ENCODE data around the gene KCNQ1. TPM values are rescaled to one million over a fixed set of nuclear protein-coding genes. Genes with fewer than 3 reads are reported as not detected.

KCNQ1 gene
- total RNA-seq, 2 experiments from 2014 or later: 4.3 to 9.2 TPM

- Mint-ChIP-seq H3K9me3 (ENCODE audit: low read depth) (no peaks in the 10 kb centered on the region), H3K4me1 (no peaks in the 10 kb centered on the region), H3K36me3 (no peaks in the 10 kb centered on the region), H3K27ac (no peak overlapping the region), H3K4me3 (no peak overlapping the region), H3K27me3 (no peaks in the 10 kb centered on the region)
- DNase-seq (no peak), ATAC-seq (no peak)
- CTCF ChIA-PET: interaction anchor here (1.5 to 12.4 kb wide), 5 partner anchors 22 to 255 kb away, joined by 5 to 432 read pairs (median 18); partner anchors contain the start of genes C11orf21, TSPAN32 and TSSC4
These were observed 22.2 kb upstream of the KCNQ1 start for GRCh38 chr11:2422461-2423156.

GRCh38 chr11:2423157-2424025, 21.4 kb upstream of the KCNQ1 start:
- H3K9me3 Mint-ChIP-seq (ENCODE audit: low read depth): no peaks in the 10 kb centered on the region
- no peaks in the 10 kb centered on the region for H3K4me1 Mint-ChIP-seq
- H3K27me3 Mint-ChIP-seq: no peaks in the 10 kb centered on the region
- no peak overlapping the region for H3K27ac Mint-ChIP-seq
- ATAC-seq (no peak), DNase-seq (no peak)
- H3K36me3 Mint-ChIP-seq: no peaks in the 10 kb centered on the region
- H3K4me3 Mint-ChIP-seq: no peak overlapping the region
- CTCF ChIA-PET: interaction anchor here (0.8 to 12.4 kb wide), 6 partner anchors 19 to 272 kb away, joined by 3 to 432 read pairs (median 4); partner anchors contain the start of genes C11orf21, TSPAN32 and TSSC4

- DNase-seq (no peak), ATAC-seq (no peak)
- CTCF ChIA-PET: interaction anchor here (1.3 to 12.4 kb wide), 3 partner anchors 108 to 230 kb away, joined by 3 to 432 read pairs (median 82); partner anchors contain the start of genes C11orf21 and TSPAN32
- Mint-ChIP-seq H3K9me3 (ENCODE audit: low read depth) (no peaks in the 10 kb centered on the region), H3K27me3 (no peaks in the 10 kb centered on the region), H3K36me3 (no peaks in the 10 kb centered on the region), H3K27ac (no peak overlapping the region), H3K4me3 (no peak overlapping the region), H3K4me1 (no peaks in the 10 kb centered on the region)
These were observed 19.9 kb upstream of the KCNQ1 start for GRCh38 chr11:2424811-2425495.

GRCh38 chr11:2425506-2425905, 19.3 kb upstream of the KCNQ1 start:
- ATAC-seq (no peak), DNase-seq (no peak)
- Mint-ChIP-seq H3K36me3 (no peaks in the 10 kb centered on the region), H3K4me1 (no peaks in the 10 kb centered on the region), H3K27me3 (no peaks in the 10 kb centered on the region), H3K9me3 (ENCODE audit: low read depth) (no peaks in the 10 kb centered on the region), H3K27ac (no peak overlapping the region), H3K4me3 (no peak overlapping the region)
- CTCF ChIA-PET: interaction anchor here (1.3 to 12.4 kb wide), 3 partner anchors 103 to 123 kb away, joined by 4 to 432 read pairs (median 82); partner anchors contain the start of genes C11orf21 and TSPAN32

- DNase-seq: no peak
- Mint-ChIP-seq H3K4me3 (no peak overlapping the region), H3K4me1 (no peaks in the 10 kb centered on the region), H3K9me3 (ENCODE audit: low read depth) (no peaks in the 10 kb centered on the region), H3K27ac (no peak overlapping the region), H3K36me3 (no peaks in the 10 kb centered on the region), H3K27me3 (no peaks in the 10 kb centered on the region)
- CTCF ChIA-PET: interaction anchor here (1.3 to 12.4 kb wide), 3 partner anchors 102 to 123 kb away, joined by 4 to 432 read pairs (median 82); partner anchors contain the start of genes C11orf21 and TSPAN32
- no peak for ATAC-seq
These were observed 18.6 kb upstream of the KCNQ1 start for GRCh38 chr11:2426221-2426620.

- no peak for DNase-seq
- Mint-ChIP-seq H3K27me3 (no peaks in the 10 kb centered on the region), H3K27ac (no peak overlapping the region), H3K4me1 (no peaks in the 10 kb centered on the region), H3K4me3 (no peak overlapping the region), H3K9me3 (ENCODE audit: low read depth) (no peaks in the 10 kb centered on the region), H3K36me3 (no peaks in the 10 kb centered on the region)
- CTCF ChIA-PET: interaction anchor here (0.9 to 4.1 kb wide), 9 partner anchors 16 to 465 kb away, joined by 3 to 82 read pairs (median 3); partner anchors contain the start of gene CDKN1C
- ATAC-seq: no peak
These were observed 17.8 kb upstream of the KCNQ1 start for GRCh38 chr11:2426826-2427521.

GRCh38 chr11:2427721-2428321, 17.0 kb upstream of the KCNQ1 start:
- no peak for ATAC-seq

GRCh38 chr11:2428322-2428795, 16.4 kb upstream of the KCNQ1 start:
- Mint-ChIP-seq H3K27me3 (no peaks in the 10 kb centered on the region), H3K36me3 (no peaks in the 10 kb centered on the region), H3K9me3 (ENCODE audit: low read depth) (no peaks in the 10 kb centered on the region), H3K4me3 (no peak overlapping the region), H3K4me1 (no peaks in the 10 kb centered on the region), H3K27ac (no peak overlapping the region)
- DNase-seq: peak; percentile 85
- ATAC-seq: peak; percentile 79
- CTCF ChIA-PET: interaction anchor here (0.9 to 4.1 kb wide), 7 partner anchors 10 to 459 kb away, joined by 3 to 82 read pairs (median 3); no protein-coding TSS in a partner anchor

More at GRCh38 chr11:2427721-2428321, 17.0 kb upstream of the KCNQ1 start:
- CTCF ChIA-PET: interaction anchor here (0.7 to 4.1 kb wide), 10 partner anchors 9 to 465 kb away, joined by 3 to 82 read pairs (median 3); partner anchors contain the start of gene CDKN1C
- Mint-ChIP-seq H3K36me3 (no peaks in the 10 kb centered on the region), H3K27me3 (no peaks in the 10 kb centered on the region), H3K4me3 (no peak overlapping the region), H3K9me3 (ENCODE audit: low read depth) (no peaks in the 10 kb centered on the region), H3K4me1 (no peaks in the 10 kb centered on the region), H3K27ac (no peak overlapping the region)
- no peak for DNase-seq

- Mint-ChIP-seq H3K4me3 (no peak overlapping the region), H3K27me3 (no peaks in the 10 kb centered on the region), H3K27ac (no peak overlapping the region), H3K9me3 (ENCODE audit: low read depth) (no peaks in the 10 kb centered on the region), H3K36me3 (no peaks in the 10 kb centered on the region), H3K4me1 (no peaks in the 10 kb centered on the region)
- CTCF ChIA-PET: interaction anchor here (1.1 to 2.7 kb wide), 4 partner anchors 10 to 127 kb away, joined by 3 to 5 read pairs (median 4); no protein-coding TSS in a partner anchor
- DNase-seq (no peak), ATAC-seq (no peak)
These were observed 13.4 kb upstream of the KCNQ1 start for GRCh38 chr11:2431395-2431794.

- Mint-ChIP-seq H3K27me3 (no peaks in the 10 kb centered on the region), H3K9me3 (ENCODE audit: low read depth) (no peaks in the 10 kb centered on the region), H3K4me3 (no peak overlapping the region), H3K36me3 (no peaks in the 10 kb centered on the region), H3K27ac (no peak overlapping the region), H3K4me1 (no peaks in the 10 kb centered on the region)
- DNase-seq: no peak
- ATAC-seq: no peak
- CTCF ChIA-PET: interaction anchor here (0.7 to 2.7 kb wide), 3 partner anchors 11 to 101 kb away, joined by 3 to 5 read pairs (median 3); no protein-coding TSS in a partner anchor
These were observed 12.6 kb upstream of the KCNQ1 start for GRCh38 chr11:2432171-2432621.

GRCh38 chr11:2432628-2433071, 12.2 kb upstream of the KCNQ1 start:
- CTCF ChIA-PET: interaction anchor here (0.7 to 2.7 kb wide), 3 partner anchors 11 to 100 kb away, joined by 3 to 5 read pairs (median 3); no protein-coding TSS in a partner anchor
- Mint-ChIP-seq H3K27me3 (no peaks in the 10 kb centered on the region), H3K36me3 (no peaks in the 10 kb centered on the region), H3K27ac (no peak overlapping the region), H3K4me3 (no peak overlapping the region), H3K4me1 (no peaks in the 10 kb centered on the region), H3K9me3 (ENCODE audit: low read depth) (no peaks in the 10 kb centered on the region)
- no peak for ATAC-seq
- no peak for DNase-seq
